DOHH2 (cell line): ENCODE results near the gene ITGB4.

Experiments used
- H3F3A ChIP-seq: fragments of 200-600 bp; sonication (generic), shearing (Covaris generic); 2 replicates; pipeline ENCODE4 v1.6.0; 2016; ENCODE audit warnings: antibody characterized with exemption, mild to moderate bottlenecking; ENCODE audit not compliant: control insufficient read depth, insufficient read depth
- H3K27ac ChIP-seq: fragments of 200-600 bp; sonication (generic); 2 replicates; pipeline ENCODE4 v1.5.1; 2014; ENCODE audit warnings: low read depth, mild to moderate bottlenecking, low read length, moderate library complexity
- H3K27me3 ChIP-seq: fragments of 200-600 bp; sonication (generic); 2 replicates; pipeline ENCODE4 v1.6.1; 2014; ENCODE audit warnings: mild to moderate bottlenecking, low read length, mixed read lengths; ENCODE audit not compliant: control insufficient read depth
- H3K36me3 ChIP-seq: fragments of 200-600 bp; sonication (generic); 2 replicates; pipeline ENCODE4 v1.6.1; 2014; ENCODE audit warnings: mild to moderate bottlenecking, low read length, moderate library complexity, mixed read lengths; ENCODE audit not compliant: control insufficient read depth
- H3K4me1 ChIP-seq: fragments of 200-600 bp; sonication (generic); 2 replicates; pipeline ENCODE4 v1.6.1; 2014; ENCODE audit warnings: mild to moderate bottlenecking, low read length, mixed read lengths; ENCODE audit not compliant: control insufficient read depth
- H3K4me2 ChIP-seq: fragments of 200-600 bp; sonication (generic); 2 replicates; pipeline ENCODE4 v1.6.0; 2014; ENCODE audit warnings: mild to moderate bottlenecking, low read length, moderate library complexity
- H3K4me3 ChIP-seq: fragments of 200-600 bp; sonication (generic); 2 replicates; pipeline ENCODE4 v1.5.1; 2014; ENCODE audit warnings: mild to moderate bottlenecking, low read length, mixed read lengths
- H3K79me2 ChIP-seq: fragments of 200-600 bp; sonication (generic); 2 replicates; pipeline ENCODE4 v1.6.1; 2014; ENCODE audit warnings: mild to moderate bottlenecking, low read length, mixed read lengths; ENCODE audit not compliant: control insufficient read depth
- H3K9me2 ChIP-seq: fragments of 200-600 bp; sonication (generic); replicated peaks from 2 replicates; pipeline ENCODE4 v1.6.1; 2014; ENCODE audit warnings: mild to moderate bottlenecking, low read length, mixed read lengths; ENCODE audit not compliant: control insufficient read depth
- H3K9me3 ChIP-seq: fragments of 200-600 bp; sonication (generic); 2 replicates; pipeline ENCODE4 v1.6.1; 2014; ENCODE audit warnings: antibody characterized with exemption, low read length, mixed read lengths; ENCODE audit not compliant: control insufficient read depth, insufficient read depth
- H4K20me1 ChIP-seq: fragments of 200-600 bp; sonication (generic); 2 replicates; pipeline ENCODE4 v1.6.0; 2014; ENCODE audit warnings: low read depth, mild to moderate bottlenecking, antibody characterized with exemption, low read length, moderate library complexity; ENCODE audit not compliant: control insufficient read depth, insufficient read depth
- CTCF ChIP-seq: fragments of 200-600 bp; sonication (generic); IDR thresholded peaks from one replicate; pipeline ENCODE4 v1.5.1; 2014; ENCODE audit warnings: antibody characterized with exemption, mild to moderate bottlenecking, low read depth, low read length; ENCODE audit not compliant: poor library complexity, severe bottlenecking
- EZH2phosphoT487 ChIP-seq: fragments of 200-600 bp; sonication (generic); IDR thresholded peaks from 2 replicates; pipeline ENCODE4 v1.6.1; 2017; ENCODE audit warnings: borderline replicate concordance, mild to moderate bottlenecking, antibody characterized with exemption, low read length, moderate library complexity, mixed read lengths

The ITGB4 gene

GRCh38 chr17:75795820-75796607, 74.8 kb downstream of the ITGB4 start:
- no peaks in the 10 kb centered on the region for H3K9me2 ChIP-seq
- H3K4me3 ChIP-seq, result no peak overlapping the region
- no peak overlapping the region for H3K4me2 ChIP-seq
- no peaks in the 10 kb centered on the region; the same call in 1 of the 2 replicates for H4K20me1 ChIP-seq
- no peak for TF ChIP-seq CTCF
- H3K36me3 ChIP-seq, result peaks cover 73% of the 10 kb centered on the region
- no peaks in the 10 kb centered on the region for H3K27me3 ChIP-seq
- H3F3A ChIP-seq, result 0 out of 2 replicates have a peak, but pooled peaks cover 2% of the 10 kb centered on the region
- H3K79me2 ChIP-seq, result peaks cover 65% of the 10 kb centered on the region
- no peaks in the 10 kb centered on the region for H3K4me1 ChIP-seq
- no peak overlapping the region for H3K27ac ChIP-seq
- H3K9me3 ChIP-seq, result no peaks in the 10 kb centered on the region

DNA sequence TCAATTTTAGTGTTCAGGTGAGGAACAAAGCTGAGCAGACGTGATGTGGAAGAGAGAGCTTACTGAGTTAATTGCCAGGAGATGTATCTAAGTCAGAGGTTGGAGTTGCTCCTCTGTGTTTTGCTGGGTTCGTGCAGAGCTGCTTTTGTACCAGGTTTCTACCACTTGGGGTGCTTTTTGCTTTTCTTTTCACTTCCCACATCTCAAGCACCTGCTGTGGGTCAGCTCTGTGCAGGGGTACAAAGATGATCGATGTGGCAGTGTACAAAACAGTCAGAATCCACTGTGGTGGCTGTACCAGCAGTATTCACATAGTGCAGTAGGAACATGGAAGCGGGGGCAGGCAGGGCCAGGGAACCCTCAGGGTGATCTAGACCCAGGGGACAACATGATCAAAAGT, 78.1 kb downstream of the ITGB4 start:
- Histone ChIP-seq H3K27ac (no peak overlapping the region), H3F3A (no peaks in the 10 kb centered on the region), H3K27me3 (no peaks in the 10 kb centered on the region), H3K4me1 (no peaks in the 10 kb centered on the region), H3K4me3 (no peak overlapping the region), H3K9me3 (no peaks in the 10 kb centered on the region), H3K4me2 (no peak overlapping the region), H4K20me1 (no peaks in the 10 kb centered on the region), H3K79me2 (peaks cover 46% of the 10 kb centered on the region), H3K9me2 (no peaks in the 10 kb centered on the region), H3K36me3 (peaks cover 47% of the 10 kb centered on the region)
- TF ChIP-seq EZH2phosphoT487 (no peak), CTCF (no peak)

DNA sequence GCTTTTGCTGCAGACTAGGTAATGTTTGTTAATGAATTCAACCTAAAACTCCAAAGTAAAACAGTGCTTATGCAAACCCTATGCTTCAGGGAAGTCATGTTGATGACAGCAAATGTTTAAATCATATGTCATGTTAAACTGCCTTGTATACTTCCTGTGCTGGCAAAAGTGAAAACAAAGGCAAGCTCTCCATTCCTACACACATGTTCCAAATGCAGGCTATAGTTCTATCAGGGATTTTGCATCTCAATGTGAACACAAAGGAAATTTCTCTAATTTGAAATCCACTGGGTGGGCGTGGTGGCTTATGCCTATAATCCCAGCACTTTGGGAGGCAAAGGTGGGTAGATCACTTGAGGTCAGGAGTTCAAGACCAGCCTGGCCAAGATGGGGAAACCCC, 82.6 kb downstream of the ITGB4 start:
- no peaks in the 10 kb centered on the region for H4K20me1 ChIP-seq

More for the DNA sequence above, 82.6 kb downstream of the ITGB4 start:
- H3K4me1 ChIP-seq, result no peaks in the 10 kb centered on the region
- H3K27ac ChIP-seq, result no peak overlapping the region
- H3K9me3 ChIP-seq, result no peaks in the 10 kb centered on the region
- H3F3A ChIP-seq, result no peaks in the 10 kb centered on the region
- no peak overlapping the region for H3K4me3 ChIP-seq
- peaks cover 24% of the 10 kb centered on the region for H3K36me3 ChIP-seq
- peaks cover 27% of the 10 kb centered on the region for H3K79me2 ChIP-seq
- no peaks in the 10 kb centered on the region for H3K27me3 ChIP-seq
- no peaks in the 10 kb centered on the region for H3K9me2 ChIP-seq
- H3K4me2 ChIP-seq, result no peak overlapping the region
- TF ChIP-seq CTCF, result no peak
- no peak for TF ChIP-seq EZH2phosphoT487
